ENCODE data around the gene SAMM50. TPM values are rescaled to one million over a fixed set of nuclear protein-coding genes. Genes with fewer than 3 reads are reported as not detected.

The SAMM50 gene
- total RNA-seq, 4 donors from 2014 or later = 21.6 to 28.6 (median 27.2) TPM

DNA sequence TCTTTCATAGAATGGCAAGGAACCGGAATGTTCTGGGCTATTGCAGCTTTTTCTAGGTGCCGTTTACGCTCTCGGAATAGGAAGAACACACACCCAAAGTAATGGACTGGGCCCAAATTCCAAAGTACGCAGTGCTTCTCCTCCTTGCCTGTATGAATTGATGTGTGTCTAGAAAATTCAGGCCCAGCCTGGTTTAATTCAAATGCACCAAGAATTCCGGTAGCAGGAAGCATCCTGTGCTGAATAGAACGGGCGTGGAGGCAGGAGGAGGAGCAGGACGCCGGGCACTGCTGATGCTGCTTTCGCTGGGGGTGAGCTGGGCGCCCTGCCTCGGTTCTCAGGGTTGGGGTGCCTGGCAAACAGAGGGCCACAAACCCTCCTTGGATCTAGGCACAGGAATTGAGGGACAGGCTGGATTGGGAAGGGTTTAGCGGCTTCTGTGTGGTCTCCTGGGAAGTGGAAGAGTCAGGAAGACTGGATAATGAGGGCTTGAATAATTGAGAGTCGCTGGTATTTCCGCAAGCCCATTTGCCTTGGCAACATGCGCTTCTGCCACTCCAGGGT, 70.9 kb downstream of the SAMM50 start:
- Histone ChIP-seq H3K4me3 (peak overlapping the region; percentile 68 to 78 (median 72)), H3K27me3 (no peaks in the 10 kb centered on the region), H3K9me3 (no peaks in the 10 kb centered on the region), H3K4me1 (peaks cover 63 to 82% (median 66%) of the 10 kb centered on the region in 4 donors), H3K36me3 (no peaks in the 10 kb centered on the region), H3K27ac (replicated peaks in 1 of 4) (peak overlapping the region; percentile 78 to 89 (median 84))
- intact Hi-C loops (cut with DNase I) = no loop called here
- TF ChIP-seq CTCF (IDR thresholded peaks at IDR 0.05) (no peak), POLR2AphosphoS5 (IDR thresholded peaks at IDR 0.05) (peak in 1 of 2 donors; percentile 22)
- DNase-seq (ENCODE audit: extremely low spot score) = no peak
- 73% methylated on average over 7 of the region's 17 CpGs for WGBS

GRCh38 chr22:44026630-44027511, 71.6 kb downstream of the SAMM50 start:
- H3K4me3 ChIP-seq = peak overlapping the region; percentile 68 to 78 (median 72)
- WGBS = 67% methylated on average over 28 of the region's 28 CpGs
- H3K4me1 ChIP-seq = peaks cover 66 to 89% (median 69%) of the 10 kb centered on the region in 4 donors

GRCh38 chr22:44028091-44028490, 72.8 kb downstream of the SAMM50 start:
- no peaks in the 10 kb centered on the region for H3K9me3 ChIP-seq
- no peak overlapping the region for H3K4me3 ChIP-seq
- peaks cover 55 to 82% (median 61%) of the 10 kb centered on the region in 4 donors for H3K4me1 ChIP-seq
- H3K27me3 ChIP-seq = no peaks in the 10 kb centered on the region
- no peaks in the 10 kb centered on the region for H3K36me3 ChIP-seq
- peak overlapping the region in 2 of 4 donors; percentile 80 to 89 for H3K27ac ChIP-seq (replicated peaks in 1 of 4)
- 77% methylated on average over 7 of the region's 7 CpGs for WGBS
- no peak for TF ChIP-seq POLR2AphosphoS5 (IDR thresholded peaks at IDR 0.05)
- TF ChIP-seq EP300 (IDR thresholded peaks at IDR 0.05) = no peak
- TF ChIP-seq CTCF (IDR thresholded peaks at IDR 0.05) = no peak
- TF ChIP-seq POLR2A (IDR thresholded peaks at IDR 0.05; ENCODE audit: low read depth) = no peak
- intact Hi-C loops (cut with DNase I) = no loop called here
- DNase-seq (ENCODE audit: extremely low spot score) = no peak

More at GRCh38 chr22:44026630-44027511, 71.6 kb downstream of the SAMM50 start:
- H3K27me3 ChIP-seq = no peaks in the 10 kb centered on the region
- TF ChIP-seq EP300 (IDR thresholded peaks at IDR 0.05) = no peak
- TF ChIP-seq POLR2AphosphoS5 (IDR thresholded peaks at IDR 0.05) = peak; percentile 42 to 58
- no peak for TF ChIP-seq POLR2A (IDR thresholded peaks at IDR 0.05; ENCODE audit: low read depth)
- no peaks in the 10 kb centered on the region for H3K36me3 ChIP-seq
- no peaks in the 10 kb centered on the region for H3K9me3 ChIP-seq
- peak; percentile 96 for DNase-seq (ENCODE audit: extremely low spot score)
- intact Hi-C loops (cut with DNase I) = no loop called here
- H3K27ac ChIP-seq (replicated peaks in 1 of 4) = peak overlapping the region; percentile 78 to 89 (median 84)

GRCh38 chr22:44029069-44029468, 73.8 kb downstream of the SAMM50 start:
- Histone ChIP-seq H3K4me1 (peaks cover 51 to 73% (median 56%) of the 10 kb centered on the region in 4 donors), H3K36me3 (no peaks in the 10 kb centered on the region), H3K9me3 (no peaks in the 10 kb centered on the region), H3K4me3 (no peak overlapping the region), H3K27me3 (no peaks in the 10 kb centered on the region), H3K27ac (replicated peaks in 1 of 4) (peak overlapping the region in 3 of 4 donors; percentile 38 to 89 (median 59))
- intact Hi-C loops (cut with DNase I) = no loop called here
- 86% methylated on average over 4 of the region's 4 CpGs for whole genome bisulfite sequencing
- TF ChIP-seq POLR2AphosphoS5 (IDR thresholded peaks at IDR 0.05) (no peak), POLR2A (IDR thresholded peaks at IDR 0.05; ENCODE audit: low read depth) (no peak), EP300 (IDR thresholded peaks at IDR 0.05) (no peak), CTCF (IDR thresholded peaks at IDR 0.05) (no peak)
- DNase-seq (ENCODE audit: extremely low spot score) = no peak

GRCh38 chr22:44030051-44030701, 74.9 kb downstream of the SAMM50 start:
- Histone ChIP-seq H3K4me3 (no peak overlapping the region), H3K27me3 (no peaks in the 10 kb centered on the region), H3K9me3 (no peaks in the 10 kb centered on the region), H3K27ac (replicated peaks in 1 of 4) (peak overlapping the region; percentile 47 to 59 (median 54)), H3K36me3 (no peaks in the 10 kb centered on the region), H3K4me1 (peaks cover 41 to 66% (median 50%) of the 10 kb centered on the region in 4 donors)
- intact Hi-C loops (cut with DNase I) = no loop called here
- WGBS = 95% methylated on average over 18 of the region's 18 CpGs
- no peak for DNase-seq (ENCODE audit: extremely low spot score)
- TF ChIP-seq POLR2A (IDR thresholded peaks at IDR 0.05; ENCODE audit: low read depth) (no peak), CTCF (IDR thresholded peaks at IDR 0.05) (no peak), POLR2AphosphoS5 (IDR thresholded peaks at IDR 0.05) (no peak), EP300 (IDR thresholded peaks at IDR 0.05) (no peak)

Measured in esophagus muscularis mucosa (tissue), 4 donors.